ENCODE data around the gene PRICKLE2.

DNA sequence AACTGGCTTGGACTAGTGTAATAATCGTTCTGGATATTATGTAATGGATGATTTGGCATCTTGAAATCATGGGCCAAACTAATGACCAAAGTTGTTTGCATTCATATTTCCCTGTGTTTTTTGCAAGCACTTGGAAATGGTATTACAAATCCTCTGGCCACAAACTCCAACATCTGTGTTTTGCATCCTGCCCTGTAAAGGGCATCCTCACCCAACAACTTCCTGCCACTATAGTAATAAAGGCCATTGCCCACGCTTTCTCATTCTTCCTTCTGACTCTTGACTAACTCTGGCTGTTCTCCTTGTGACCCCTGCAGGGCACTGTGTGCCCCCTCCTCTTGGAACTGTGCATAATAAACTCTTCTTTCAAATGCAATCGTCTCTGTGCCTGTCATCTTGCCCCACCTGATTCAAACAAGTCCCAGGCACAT is 176.6 kb downstream of the PRICKLE2 start:
- TF ChIP-seq, protein P1, sequence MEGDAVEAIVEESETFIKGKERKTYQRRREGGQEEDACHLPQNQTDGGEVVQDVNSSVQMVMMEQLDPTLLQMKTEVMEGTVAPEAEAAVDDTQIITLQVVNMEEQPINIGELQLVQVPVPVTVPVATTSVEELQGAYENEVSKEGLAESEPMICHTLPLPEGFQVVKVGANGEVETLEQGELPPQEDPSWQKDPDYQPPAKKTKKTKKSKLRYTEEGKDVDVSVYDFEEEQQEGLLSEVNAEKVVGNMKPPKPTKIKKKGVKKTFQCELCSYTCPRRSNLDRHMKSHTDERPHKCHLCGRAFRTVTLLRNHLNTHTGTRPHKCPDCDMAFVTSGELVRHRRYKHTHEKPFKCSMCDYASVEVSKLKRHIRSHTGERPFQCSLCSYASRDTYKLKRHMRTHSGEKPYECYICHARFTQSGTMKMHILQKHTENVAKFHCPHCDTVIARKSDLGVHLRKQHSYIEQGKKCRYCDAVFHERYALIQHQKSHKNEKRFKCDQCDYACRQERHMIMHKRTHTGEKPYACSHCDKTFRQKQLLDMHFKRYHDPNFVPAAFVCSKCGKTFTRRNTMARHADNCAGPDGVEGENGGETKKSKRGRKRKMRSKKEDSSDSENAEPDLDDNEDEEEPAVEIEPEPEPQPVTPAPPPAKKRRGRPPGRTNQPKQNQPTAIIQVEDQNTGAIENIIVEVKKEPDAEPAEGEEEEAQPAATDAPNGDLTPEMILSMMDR (IDR thresholded peaks at IDR 0.05), result no peak
- no peak for TF ChIP-seq POLR2A (IDR thresholded peaks at IDR 0.05)
